ENCODE measurements around the gene KDM6A. TPM values are rescaled to one million over a fixed set of nuclear protein-coding genes. Genes with fewer than 3 reads are reported as not detected.

KDM6A gene
- polyA plus RNA-seq, 1 of the 3 experiments (the other 2 are of a cell fraction) = 7.4 TPM

GRCh38 chrX:44843753-44844152 lies 29.2 kb upstream of the KDM6A start, which contains the start of gene DUSP21:
TSS of gene DUSP21 (plus strand) at chrX:44844021. CDS start at chrX:44844133, 112 bp downstream.
- WGBS (ENCODE audit: low lambda C conversion rate) = 70% methylated on average over 15 of the region's 16 CpGs
- Histone ChIP-seq H3F3A (replicated peaks; ENCODE audit: insufficient read depth) (no peaks in the 10 kb centered on the region), H2AFZ (ENCODE audit: low read depth) (no peak within 1 kb of the TSS), H3K27ac (ENCODE audit: low read depth in 2 of 2, low read length in 1 of 2) (no peak within 1 kb of the TSS), H3K4me2 (no peak within 1 kb of the TSS), H3K27me3 (ENCODE audit: insufficient read depth) (no peaks in the 10 kb centered on the region; the same call in 1 of the 2 replicates), H3K36me3 (replicated peaks in 1 of 2; ENCODE audit: control insufficient read depth in 1 of 2, insufficient read depth in 2 of 2, low read length in 1 of 2) (no peaks in the 10 kb centered on the region), H3K4me3 (ENCODE audit: low read depth in 2 of 2, low read length in 1 of 2) (no peak within 1 kb of the TSS), H4K20me1 (ENCODE audit: insufficient read depth) (no peaks in the 10 kb centered on the region), H3K9me2 (no peaks in the 10 kb centered on the region), H3K9me3 (no peaks in the 10 kb centered on the region), H3K9ac (no peak within 1 kb of the TSS), H3K4me1 (ENCODE audit: control insufficient read depth in 1 of 2, insufficient read depth in 2 of 2, low read depth in 1 of 2, low read length in 1 of 2) (no peaks in the 10 kb centered on the region), H3K79me2 (ENCODE audit: insufficient read depth) (no peaks in the 10 kb centered on the region)
- ChIA-PET CTCF (no interaction called here), POLR2A (no interaction called here)
- TF ChIP-seq GABPA (IDR thresholded peaks at IDR 0.05; ENCODE audit: low read depth) (no peak), FOXJ3 (CRISPR knock-in tag; IDR thresholded peaks at IDR 0.05) (no peak), IRF3 (IDR thresholded peaks at IDR 0.05; ENCODE audit: low read depth, low read length) (no peak), RAD21 (IDR thresholded peaks at IDR 0.05; ENCODE audit: low read length) (no peak), SIN3A (IDR thresholded peaks at IDR 0.05; ENCODE audit: borderline replicate concordance, low read depth, low read length) (no peak), YY1 (IDR thresholded peaks at IDR 0.05; ENCODE audit: low read depth) (no peak), TEAD4 (IDR thresholded peaks at IDR 0.05; ENCODE audit: borderline replicate concordance, insufficient read depth) (no peak), RXRA (IDR thresholded peaks at IDR 0.05; ENCODE audit: borderline replicate concordance, low read depth) (no peak), ELF1 (IDR thresholded peaks at IDR 0.05) (no peak), POLR2AphosphoS5 (IDR thresholded peaks at IDR 0.05; ENCODE audit: low read depth, low read length) (no peak), EZH2phosphoT487 (IDR thresholded peaks at IDR 0.05; ENCODE audit: borderline replicate concordance, low read depth) (no peak), USF1 (IDR thresholded peaks at IDR 0.05; ENCODE audit: borderline replicate concordance, low read depth) (no peak)
- TF ChIP-seq, protein P1, sequence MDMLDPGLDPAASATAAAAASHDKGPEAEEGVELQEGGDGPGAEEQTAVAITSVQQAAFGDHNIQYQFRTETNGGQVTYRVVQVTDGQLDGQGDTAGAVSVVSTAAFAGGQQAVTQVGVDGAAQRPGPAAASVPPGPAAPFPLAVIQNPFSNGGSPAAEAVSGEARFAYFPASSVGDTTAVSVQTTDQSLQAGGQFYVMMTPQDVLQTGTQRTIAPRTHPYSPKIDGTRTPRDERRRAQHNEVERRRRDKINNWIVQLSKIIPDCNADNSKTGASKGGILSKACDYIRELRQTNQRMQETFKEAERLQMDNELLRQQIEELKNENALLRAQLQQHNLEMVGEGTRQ (IDR thresholded peaks at IDR 0.05; ENCODE audit: borderline replicate concordance, low read depth, low read length) = no peak
- TF ChIP-seq, protein P2, sequence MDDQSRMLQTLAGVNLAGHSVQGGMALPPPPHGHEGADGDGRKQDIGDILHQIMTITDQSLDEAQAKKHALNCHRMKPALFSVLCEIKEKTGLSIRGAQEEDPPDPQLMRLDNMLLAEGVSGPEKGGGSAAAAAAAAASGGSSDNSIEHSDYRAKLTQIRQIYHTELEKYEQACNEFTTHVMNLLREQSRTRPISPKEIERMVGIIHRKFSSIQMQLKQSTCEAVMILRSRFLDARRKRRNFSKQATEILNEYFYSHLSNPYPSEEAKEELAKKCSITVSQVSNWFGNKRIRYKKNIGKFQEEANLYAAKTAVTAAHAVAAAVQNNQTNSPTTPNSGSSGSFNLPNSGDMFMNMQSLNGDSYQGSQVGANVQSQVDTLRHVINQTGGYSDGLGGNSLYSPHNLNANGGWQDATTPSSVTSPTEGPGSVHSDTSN (IDR thresholded peaks at IDR 0.05) = no peak
- DNase-seq = no peak

- H3K4me2 ChIP-seq = no peak overlapping the region
- 90% methylated on average over 26 of the region's 26 CpGs for WGBS (ENCODE audit: low lambda C conversion rate)
- no peaks in the 10 kb centered on the region for H3K79me2 ChIP-seq (ENCODE audit: insufficient read depth)
- DNase-seq = no peak
- H3K9me3 ChIP-seq = no peaks in the 10 kb centered on the region
- no peaks in the 10 kb centered on the region for H3K4me1 ChIP-seq (ENCODE audit: control insufficient read depth in 1 of 2, insufficient read depth in 2 of 2, low read depth in 1 of 2, low read length in 1 of 2)
- H3K9me2 ChIP-seq = no peaks in the 10 kb centered on the region
- H3K9ac ChIP-seq = no peak overlapping the region
- H3F3A ChIP-seq (replicated peaks; ENCODE audit: insufficient read depth) = no peaks in the 10 kb centered on the region
- ChIA-PET CTCF (no interaction called here), POLR2A (no interaction called here)
- no peaks in the 10 kb centered on the region for H3K36me3 ChIP-seq (replicated peaks in 1 of 2; ENCODE audit: control insufficient read depth in 1 of 2, insufficient read depth in 2 of 2, low read length in 1 of 2)
- H2AFZ ChIP-seq (ENCODE audit: low read depth) = no peak overlapping the region
- H3K27me3 ChIP-seq (ENCODE audit: insufficient read depth) = no peaks in the 10 kb centered on the region; the same call in 1 of the 2 replicates
- H3K4me3 ChIP-seq (ENCODE audit: low read depth in 2 of 2, low read length in 1 of 2) = no peak overlapping the region
- H3K27ac ChIP-seq (ENCODE audit: low read depth in 2 of 2, low read length in 1 of 2) = no peak overlapping the region
- H4K20me1 ChIP-seq (ENCODE audit: insufficient read depth) = no peaks in the 10 kb centered on the region
- TF ChIP-seq TAF1 (IDR thresholded peaks at IDR 0.05; ENCODE audit: borderline replicate concordance, low read depth, low read length) (no peak), ELF1 (IDR thresholded peaks at IDR 0.05) (no peak), NFIC (IDR thresholded peaks at IDR 0.05; ENCODE audit: borderline replicate concordance) (no peak), EP300 (IDR thresholded peaks at IDR 0.05; ENCODE audit: borderline replicate concordance in 1 of 2, low read depth in 1 of 2, low read length in 1 of 2) (no peak), CHD2 (IDR thresholded peaks at IDR 0.05; ENCODE audit: low read length, partially characterized antibody) (no peak), TEAD4 (IDR thresholded peaks at IDR 0.05; ENCODE audit: borderline replicate concordance, insufficient read depth) (no peak), FOXJ3 (CRISPR knock-in tag; IDR thresholded peaks at IDR 0.05) (no peak), IRF3 (IDR thresholded peaks at IDR 0.05; ENCODE audit: low read depth, low read length) (no peak)
- TF ChIP-seq, protein P3, sequence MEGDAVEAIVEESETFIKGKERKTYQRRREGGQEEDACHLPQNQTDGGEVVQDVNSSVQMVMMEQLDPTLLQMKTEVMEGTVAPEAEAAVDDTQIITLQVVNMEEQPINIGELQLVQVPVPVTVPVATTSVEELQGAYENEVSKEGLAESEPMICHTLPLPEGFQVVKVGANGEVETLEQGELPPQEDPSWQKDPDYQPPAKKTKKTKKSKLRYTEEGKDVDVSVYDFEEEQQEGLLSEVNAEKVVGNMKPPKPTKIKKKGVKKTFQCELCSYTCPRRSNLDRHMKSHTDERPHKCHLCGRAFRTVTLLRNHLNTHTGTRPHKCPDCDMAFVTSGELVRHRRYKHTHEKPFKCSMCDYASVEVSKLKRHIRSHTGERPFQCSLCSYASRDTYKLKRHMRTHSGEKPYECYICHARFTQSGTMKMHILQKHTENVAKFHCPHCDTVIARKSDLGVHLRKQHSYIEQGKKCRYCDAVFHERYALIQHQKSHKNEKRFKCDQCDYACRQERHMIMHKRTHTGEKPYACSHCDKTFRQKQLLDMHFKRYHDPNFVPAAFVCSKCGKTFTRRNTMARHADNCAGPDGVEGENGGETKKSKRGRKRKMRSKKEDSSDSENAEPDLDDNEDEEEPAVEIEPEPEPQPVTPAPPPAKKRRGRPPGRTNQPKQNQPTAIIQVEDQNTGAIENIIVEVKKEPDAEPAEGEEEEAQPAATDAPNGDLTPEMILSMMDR (IDR thresholded peaks at IDR 0.05) = no peak
- TF ChIP-seq, protein P2 (IDR thresholded peaks at IDR 0.05) = no peak
Observed at GRCh38 chrX:44844204-44844603, 28.8 kb upstream of the KDM6A start.
